ENCODE measurements around the gene KNOP1. TPM values are rescaled to one million over a fixed set of nuclear protein-coding genes. Genes with fewer than 3 reads are reported as not detected.
A peak's percentile ranks its signal among the peaks of the same experiment; 100 is the strongest.

The KNOP1 gene
- total and polyA plus RNA-seq, 2 of the 4 experiments (the other 2 are of a cell fraction), result 7.0 to 8.4 TPM

DNA sequence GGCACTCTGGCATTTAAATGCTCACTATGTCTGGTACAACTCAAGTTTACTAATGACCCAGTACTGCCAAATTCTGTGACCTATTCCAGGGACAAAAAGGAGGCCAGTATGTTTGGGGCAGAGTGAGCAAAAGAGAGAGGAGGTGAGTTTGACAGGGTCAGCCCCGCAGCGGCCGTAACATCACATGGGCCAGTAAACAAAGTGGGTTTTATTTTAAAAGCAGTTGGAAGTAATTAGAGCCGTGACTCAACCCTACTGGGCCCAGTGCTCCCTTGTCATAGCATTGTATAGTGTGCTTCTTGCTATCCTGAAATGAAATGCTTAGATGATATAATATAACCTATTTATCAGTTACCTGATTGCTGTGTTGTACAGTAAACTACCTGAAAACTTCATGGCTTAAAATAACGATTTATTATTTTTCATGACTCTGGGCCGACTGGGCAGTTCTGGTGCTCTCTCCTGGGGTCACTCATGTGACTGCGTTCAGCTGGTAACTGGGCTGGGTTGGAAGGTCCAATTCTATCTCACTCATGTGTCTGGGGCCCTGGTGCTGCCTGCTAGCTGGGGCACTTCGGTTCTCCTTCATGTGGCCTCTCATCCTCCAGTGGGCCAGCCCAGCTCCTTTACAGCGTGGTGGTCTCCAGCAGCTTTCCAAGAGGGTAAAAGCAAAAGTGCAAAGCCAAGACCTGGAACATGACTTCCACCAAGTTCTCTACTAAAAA is 27.4 kb upstream of the KNOP1 start:
- no TSS peak for BruUV-seq (replicated peaks)
- dilution Hi-C loops (cut with HindIII; ENCODE audit: low sequenced_read_pairs, unreplicated experiment) (no loop called here), intact Hi-C loops (cut with micrococcal nuclease) (loop anchor here (5.0 kb wide), 1 partner anchor 92 kb away; no protein-coding TSS in a partner anchor), in situ Hi-C loops (cut with MboI; ENCODE audit: low sequenced_read_pairs) (no loop called here)
- H2BK5ac ChIP-seq (ENCODE audit: low read depth, low read length, poor library complexity, severe bottlenecking), result no peak overlapping the region
- no peak overlapping the region; the same call in 1 of the 2 replicates for H3K27ac ChIP-seq (ENCODE audit: insufficient read depth, low read length)
- no peak overlapping the region for H3K18ac ChIP-seq (ENCODE audit: low read depth, low read length)
- ChIA-PET POLR2A (ENCODE audit: unreplicated experiment) (no interaction called here), CTCF (interaction anchor here (0.6 kb wide), 1 partner anchor 12 kb away, joined by 3 read pairs; no protein-coding TSS in a partner anchor)
- no peaks in the 10 kb centered on the region for H3K9me3 ChIP-seq (ENCODE audit: control insufficient read depth, insufficient read depth, low read length)
- H3K4ac ChIP-seq (ENCODE audit: low read depth, low read length), result 0 out of 2 replicates have a peak overlapping the region, but pooled peaks have one; percentile 6
- no CpG with 5 or more reads among the region's 9 CpGs for WGBS, 2 experiments (ENCODE audit: extremely low coverage in 2 of 2, insufficient read length in 1 of 2)
- no peak overlapping the region for H2AK9ac ChIP-seq (replicated peaks; ENCODE audit: low read depth, low read length, poor library complexity)
- H3K4me2 ChIP-seq (ENCODE audit: low read depth, low read length), result 0 out of 2 replicates have a peak overlapping the region, but pooled peaks have one; percentile 19
- H3K56ac ChIP-seq (ENCODE audit: extremely low read depth, insufficient read depth, low read length), result no peak overlapping the region
- no peak overlapping the region for H4K5ac ChIP-seq (ENCODE audit: low read depth, low read length)
- H2BK15ac ChIP-seq (ENCODE audit: low read depth, low read length), result no peak overlapping the region
- DNase-seq (peak; percentile 71), ATAC-seq (ENCODE audit: low read depth) (peak; percentile 90)
- no peaks in the 10 kb centered on the region for H3K27me3 ChIP-seq (ENCODE audit: control insufficient read depth, insufficient read depth, low read length)
- no peak overlapping the region for H2AFZ ChIP-seq (replicated peaks; ENCODE audit: low read length, poor library complexity)
- H2BK20ac ChIP-seq (ENCODE audit: low read depth, low read length), result no peak overlapping the region
- H3K4me3 ChIP-seq (ENCODE audit: insufficient read depth, low read depth, low read length), result no peak overlapping the region
- H3K4me1 ChIP-seq (ENCODE audit: control insufficient read depth, insufficient read depth, low read length), result peaks cover 8% of the 10 kb centered on the region; the same call in 1 of the 2 replicates
- peak overlapping the region; percentile 47; the same call in 1 of the 2 replicates for H2BK120ac ChIP-seq (ENCODE audit: low read depth, low read length)
- no peak overlapping the region for H3K9ac ChIP-seq (ENCODE audit: low read depth, low read length)
- H4K8ac ChIP-seq (ENCODE audit: low read depth in 2 of 2, low read length in 2 of 2), result no peak overlapping the region
- no peak overlapping the region for H4K91ac ChIP-seq (ENCODE audit: insufficient read depth, low read depth, low read length)
- no peak overlapping the region for H3K14ac ChIP-seq (replicated peaks; ENCODE audit: low read depth, low read length)
- H3K9me1 ChIP-seq (ENCODE audit: insufficient read depth, low read length), result peaks cover 8% of the 10 kb centered on the region
- no peaks in the 10 kb centered on the region for H3K79me1 ChIP-seq (ENCODE audit: low read depth in 1 of 2, low read length in 2 of 2)
- H4K20me1 ChIP-seq (ENCODE audit: insufficient read depth, low read length), result no peaks in the 10 kb centered on the region
- no peaks in the 10 kb centered on the region for H3K36me3 ChIP-seq (ENCODE audit: control insufficient read depth, insufficient read depth, low read length)
- TF ChIP-seq POLR2A (IDR thresholded peaks at IDR 0.05; ENCODE audit: low read depth, low read length) (no peak), MXI1 (IDR thresholded peaks at IDR 0.05; ENCODE audit: borderline replicate concordance, low read depth, low read length) (0 out of 2 replicates have a peak, but pooled peaks have one; percentile 31), RAD21 (IDR thresholded peaks at IDR 0.05; ENCODE audit: low read length) (no peak), CHD1 (IDR thresholded peaks at IDR 0.05; ENCODE audit: low read depth, low read length) (no peak)
- TF ChIP-seq, protein P1, sequence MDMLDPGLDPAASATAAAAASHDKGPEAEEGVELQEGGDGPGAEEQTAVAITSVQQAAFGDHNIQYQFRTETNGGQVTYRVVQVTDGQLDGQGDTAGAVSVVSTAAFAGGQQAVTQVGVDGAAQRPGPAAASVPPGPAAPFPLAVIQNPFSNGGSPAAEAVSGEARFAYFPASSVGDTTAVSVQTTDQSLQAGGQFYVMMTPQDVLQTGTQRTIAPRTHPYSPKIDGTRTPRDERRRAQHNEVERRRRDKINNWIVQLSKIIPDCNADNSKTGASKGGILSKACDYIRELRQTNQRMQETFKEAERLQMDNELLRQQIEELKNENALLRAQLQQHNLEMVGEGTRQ (IDR thresholded peaks at IDR 0.05; ENCODE audit: low read depth, low read length), result peak; percentile 66
- H2AK5ac ChIP-seq (ENCODE audit: low read depth, low read length), result no peak overlapping the region
- no peak overlapping the region for H3K23ac ChIP-seq (ENCODE audit: low read depth, low read length)
